Stimulated activated CD8-positive, alpha-beta memory T cell treated with anti-CD3 and anti-CD28 coated beads, Interleukin-2, amount 100 ng/mL, for 48 hours (primary cell): Measurements from ENCODE around the gene CENPP.

ENCODE experiments used
- DNase-seq, 2 donors: peaks; one replicate each; pipeline ENCODE4 v3.0.0-alpha.2; 2020; ENCODE audit warnings: low read depth in 2 of 2

The CENPP gene

DNA sequence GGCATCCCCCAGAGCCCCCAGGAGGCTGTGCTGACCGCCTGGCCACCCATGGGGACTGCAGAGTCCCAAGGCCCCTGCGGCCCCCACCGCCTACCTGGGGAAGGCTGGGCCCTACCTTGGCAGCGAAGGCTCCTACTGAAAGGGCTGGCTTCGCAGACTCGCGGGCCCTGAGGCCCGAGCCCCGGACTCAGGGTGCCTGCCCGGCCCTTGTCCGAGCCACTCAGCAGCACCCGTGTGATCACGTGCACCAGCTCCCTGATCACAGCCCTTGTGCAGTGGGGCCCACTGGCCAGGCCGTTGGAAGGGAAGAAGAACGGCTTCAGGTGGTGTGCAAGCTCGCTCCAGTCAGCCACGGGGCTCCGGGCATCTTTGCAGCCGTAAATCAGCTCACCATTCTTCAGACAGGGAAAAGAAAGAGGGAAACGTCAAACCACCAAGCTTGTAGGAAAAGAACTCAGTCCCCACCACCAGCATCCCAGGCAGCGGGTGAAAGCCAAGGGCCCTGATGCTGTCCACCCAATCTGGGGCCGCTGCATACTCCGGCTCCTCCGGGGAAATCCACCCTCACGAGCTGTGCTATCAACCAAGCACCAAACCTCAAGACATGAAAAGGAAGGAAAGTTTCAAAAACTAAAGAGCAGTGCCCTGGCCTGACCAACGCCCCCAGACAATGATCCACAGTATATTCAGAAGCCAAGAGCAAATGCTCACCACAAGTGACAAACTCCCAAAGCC lies 312.3 kb downstream of the CENPP start:
- DNase-seq: no peak

DNA sequence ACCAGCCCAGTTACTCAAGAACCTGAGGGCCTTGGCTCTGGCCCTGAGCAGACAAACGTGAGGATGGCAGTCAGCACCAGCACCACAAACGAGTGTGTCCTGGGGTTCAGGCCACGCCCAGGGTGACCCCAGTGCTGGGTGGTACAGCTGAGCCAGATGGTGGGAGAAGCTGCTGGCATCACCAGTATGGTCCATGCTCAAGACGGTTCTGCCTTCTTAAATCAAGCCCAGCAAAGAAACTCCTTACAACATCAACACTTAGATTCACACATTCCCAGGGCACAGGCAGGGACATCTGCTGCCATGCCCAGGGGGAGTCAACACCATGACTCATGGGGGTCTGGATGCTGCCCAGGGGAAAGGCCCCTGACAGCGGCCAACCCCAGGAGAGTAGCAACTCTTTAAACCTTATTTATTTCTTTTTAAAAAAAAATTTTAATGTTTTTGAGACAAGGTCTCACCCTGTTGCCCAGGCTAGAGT lies 312.9 kb downstream of the CENPP start:
- DNase-seq: no peak

DNA sequence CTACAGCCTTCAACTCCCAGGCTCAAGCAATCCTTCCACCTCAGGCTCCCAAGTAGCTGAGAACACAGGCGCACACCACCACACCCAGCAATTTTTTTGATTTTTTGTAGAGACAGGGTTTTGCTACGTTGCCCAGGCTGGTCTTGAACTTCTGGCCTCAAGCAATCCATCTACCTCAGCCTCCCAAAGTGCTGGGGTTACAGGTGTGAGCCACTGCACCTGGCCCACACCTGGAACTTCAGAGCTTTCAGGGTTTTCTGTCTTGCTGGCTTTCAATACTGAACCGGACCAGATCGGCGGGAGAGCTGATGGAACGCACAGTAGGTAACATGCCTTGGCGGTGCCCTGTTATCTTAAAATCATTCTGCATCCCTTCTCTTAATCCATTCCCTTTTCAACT lies 313.4 kb downstream of the CENPP start:
- no peak for DNase-seq

DNA sequence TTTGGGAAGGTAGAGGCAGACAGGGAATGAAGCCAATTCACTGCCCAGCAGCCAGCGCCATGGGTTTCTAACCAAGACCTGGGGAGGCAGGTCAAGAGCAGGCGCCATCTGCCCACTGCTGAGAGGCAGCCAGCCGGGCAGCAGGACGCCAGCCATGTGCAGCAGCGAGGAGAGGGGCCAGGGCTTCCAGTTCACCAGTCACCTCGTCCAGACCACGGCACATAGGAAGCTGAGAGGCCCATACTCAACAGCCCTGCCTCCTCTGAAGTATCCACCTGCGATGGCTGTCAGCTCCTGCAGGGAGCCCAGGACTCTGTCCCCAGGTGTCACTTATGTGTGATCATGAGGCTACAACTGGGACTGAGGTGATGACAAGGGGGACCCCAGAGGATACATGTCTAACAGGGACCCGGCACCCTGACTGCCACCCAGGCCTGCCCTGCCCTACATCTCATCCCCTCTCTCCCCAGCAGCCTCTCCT lies 314.1 kb downstream of the CENPP start:
- no peak for DNase-seq

DNA sequence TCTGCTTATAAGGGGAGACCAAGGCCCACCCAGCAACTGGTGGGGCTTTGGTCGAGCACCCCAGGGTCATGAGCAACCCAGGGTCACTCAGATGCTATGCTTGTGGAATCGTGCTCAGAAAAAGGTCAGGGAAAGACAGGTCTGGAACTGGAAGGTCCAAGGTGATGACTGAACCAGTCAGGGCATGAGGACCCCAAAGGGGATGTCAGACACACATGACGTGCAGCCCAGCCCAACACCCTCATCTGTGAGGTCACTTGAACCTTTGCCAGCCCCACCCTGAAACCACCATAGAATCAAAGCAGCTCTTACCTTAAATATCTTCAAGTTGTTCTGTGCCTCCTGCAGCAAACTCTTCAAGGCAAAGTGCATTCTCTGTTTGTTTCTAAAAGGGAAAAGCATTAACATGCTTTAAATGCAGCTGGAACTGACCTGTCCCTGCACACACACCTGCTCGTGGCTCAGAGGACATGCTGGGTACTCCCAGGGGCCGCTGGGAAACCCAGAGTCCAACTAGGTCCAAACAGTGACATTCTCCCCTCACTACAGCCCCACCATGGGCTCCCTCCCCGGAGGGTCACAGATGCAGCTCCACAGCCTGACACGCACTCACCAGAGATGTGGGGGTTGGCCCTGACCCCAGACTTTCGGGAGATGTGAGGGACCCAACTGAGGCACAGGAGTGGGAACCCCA lies 314.8 kb downstream of the CENPP start:
- no peak for DNase-seq

DNA sequence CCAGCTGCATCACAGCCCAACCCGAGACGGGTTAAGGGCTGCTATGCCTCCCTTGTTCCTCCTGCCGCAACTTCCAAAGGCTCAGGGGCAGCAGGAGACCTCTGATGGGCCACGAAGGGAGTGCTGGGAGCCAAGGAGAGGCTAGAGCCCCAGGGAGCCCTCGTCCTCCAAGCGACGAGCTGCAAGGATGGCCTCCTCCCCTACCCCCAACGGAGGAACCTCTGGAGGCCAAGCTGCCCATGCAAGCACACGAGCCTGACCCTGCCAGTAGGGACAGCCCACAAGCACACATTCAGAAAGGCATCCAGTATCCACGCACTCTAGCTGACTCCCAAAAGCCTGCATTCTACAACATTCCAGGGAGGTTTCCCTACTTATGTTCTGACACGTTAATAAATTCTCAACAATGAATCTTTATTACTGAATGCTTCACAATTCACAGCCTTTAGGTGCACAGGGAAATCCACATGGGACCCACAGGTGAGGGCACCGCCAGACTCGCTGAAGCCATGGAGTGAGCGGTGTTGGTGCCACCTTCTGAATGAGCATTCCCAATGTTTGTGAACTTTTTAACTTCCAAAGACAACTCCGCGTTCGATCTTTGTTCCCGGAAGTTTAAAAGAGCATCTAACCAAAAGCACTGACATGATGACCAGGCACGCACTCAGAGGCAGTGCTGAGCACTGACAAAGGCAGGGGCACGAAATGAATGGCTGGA lies 315.5 kb downstream of the CENPP start:
- DNase-seq: no peak

DNA sequence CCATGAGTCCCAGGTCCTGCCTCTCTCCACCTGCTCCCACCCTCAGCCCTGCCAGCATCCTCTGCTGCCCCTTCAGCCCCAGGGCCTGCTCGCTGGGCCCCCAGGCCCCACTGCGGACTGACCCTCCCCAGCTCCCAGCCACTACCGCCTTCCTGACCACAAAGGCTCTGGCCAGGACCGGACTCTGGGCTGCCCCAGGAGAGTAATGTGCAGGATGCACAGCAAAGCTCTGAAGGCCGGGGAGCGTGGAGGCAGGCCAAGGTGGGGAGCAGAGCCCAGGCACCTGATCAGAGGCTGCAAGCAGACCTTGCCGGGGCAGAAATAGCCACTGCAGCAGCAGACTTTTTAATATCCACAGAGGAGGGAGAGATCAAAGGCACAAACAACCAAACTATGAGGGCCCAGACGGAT lies 316.3 kb downstream of the CENPP start:
- no peak for DNase-seq

DNA sequence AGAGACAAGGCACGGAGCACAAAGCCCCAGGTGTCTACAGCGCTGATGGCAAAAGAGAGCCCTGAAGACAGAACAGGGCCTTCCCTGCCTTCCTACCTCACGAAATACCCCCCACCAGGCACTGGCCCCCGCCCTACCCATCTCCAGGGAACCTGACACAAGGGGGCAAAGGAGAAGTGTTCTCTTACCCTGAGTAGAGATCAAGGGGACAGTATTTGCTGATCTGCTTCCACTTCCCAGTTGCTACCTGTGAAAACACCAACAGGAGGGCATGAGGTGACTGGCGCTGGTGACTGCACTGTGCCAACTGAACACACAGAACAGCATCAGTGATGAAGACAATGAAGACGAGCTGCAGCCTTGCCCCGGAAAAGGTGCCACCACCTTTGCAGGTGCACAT lies 316.8 kb downstream of the CENPP start:
- no peak for DNase-seq

DNA sequence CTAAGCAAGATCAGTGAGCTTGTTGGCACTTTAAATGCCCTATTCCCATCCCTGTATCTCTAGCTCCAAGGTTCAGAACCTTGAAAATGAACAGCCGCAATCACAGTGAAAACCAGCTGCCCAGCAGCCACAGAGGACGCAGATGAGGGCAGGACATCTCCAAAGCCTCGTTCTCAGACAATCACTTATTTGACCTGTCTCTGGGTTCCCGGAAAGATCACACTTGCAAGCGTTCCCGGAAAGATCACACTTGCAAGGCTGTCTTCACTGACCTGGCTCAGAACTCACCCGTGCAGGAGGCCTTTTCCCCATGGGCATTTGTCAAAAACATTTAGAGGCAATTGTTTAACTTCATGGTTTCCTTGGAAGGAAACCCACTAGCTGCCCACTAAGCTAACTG lies 318.5 kb downstream of the CENPP start:
- no peak for DNase-seq

DNA sequence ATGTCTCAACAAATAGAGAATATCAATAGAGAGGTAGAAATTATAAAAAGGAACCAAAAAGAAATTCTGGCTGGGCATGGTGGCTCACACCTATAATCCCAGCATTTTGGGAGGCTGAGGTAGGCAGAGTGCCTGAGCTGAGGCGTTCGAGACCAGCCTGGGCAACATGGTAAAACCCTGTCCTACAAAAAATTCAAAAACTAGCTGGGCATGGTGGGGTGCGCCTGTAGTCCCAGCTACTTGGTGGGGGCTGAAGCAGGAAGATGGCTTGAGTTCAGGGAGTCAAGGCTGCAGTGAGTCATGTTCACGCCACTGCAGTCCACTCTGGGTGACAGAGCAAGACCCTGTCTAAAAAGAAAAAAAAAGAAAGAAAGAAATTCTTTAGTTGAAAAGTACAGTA lies 319.3 kb downstream of the CENPP start:
- no peak for DNase-seq

DNA sequence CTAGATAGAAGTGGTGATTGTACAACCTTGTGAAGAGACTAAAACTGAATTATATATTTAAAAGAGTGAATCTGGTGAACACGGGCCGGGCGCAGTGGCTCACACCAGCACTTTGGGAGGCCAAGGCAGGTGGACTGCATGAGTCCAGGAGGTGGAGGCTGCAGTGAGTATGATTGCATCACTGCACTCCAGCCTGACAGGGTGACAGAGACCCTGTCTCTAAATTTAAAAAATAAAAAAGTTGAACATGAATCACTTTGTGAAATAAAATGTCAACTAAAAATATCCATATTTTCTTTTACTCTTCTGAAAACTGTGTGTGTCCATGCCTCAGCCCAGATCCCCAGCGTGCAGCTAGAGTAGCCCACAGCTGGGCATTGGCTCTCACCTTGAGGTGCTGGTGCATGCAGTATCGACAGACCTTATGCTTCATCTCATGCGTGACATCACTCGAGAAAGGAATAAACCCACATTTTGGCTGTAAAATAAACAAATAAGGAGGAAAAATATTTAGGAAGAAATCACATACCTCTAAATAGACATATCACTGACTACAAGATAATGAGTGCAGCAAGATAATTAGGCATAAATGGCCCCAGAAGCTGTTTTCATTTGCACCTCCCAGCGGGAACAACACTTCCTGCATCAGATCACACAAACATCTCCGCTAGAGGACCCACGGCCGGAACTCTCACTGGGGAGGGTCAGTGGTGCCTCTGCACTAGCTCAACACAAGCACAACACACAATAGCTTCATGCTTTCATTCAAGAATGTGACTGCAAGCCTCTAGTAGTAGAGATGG lies 322.1 kb downstream of the CENPP start:
- no peak for DNase-seq

DNA sequence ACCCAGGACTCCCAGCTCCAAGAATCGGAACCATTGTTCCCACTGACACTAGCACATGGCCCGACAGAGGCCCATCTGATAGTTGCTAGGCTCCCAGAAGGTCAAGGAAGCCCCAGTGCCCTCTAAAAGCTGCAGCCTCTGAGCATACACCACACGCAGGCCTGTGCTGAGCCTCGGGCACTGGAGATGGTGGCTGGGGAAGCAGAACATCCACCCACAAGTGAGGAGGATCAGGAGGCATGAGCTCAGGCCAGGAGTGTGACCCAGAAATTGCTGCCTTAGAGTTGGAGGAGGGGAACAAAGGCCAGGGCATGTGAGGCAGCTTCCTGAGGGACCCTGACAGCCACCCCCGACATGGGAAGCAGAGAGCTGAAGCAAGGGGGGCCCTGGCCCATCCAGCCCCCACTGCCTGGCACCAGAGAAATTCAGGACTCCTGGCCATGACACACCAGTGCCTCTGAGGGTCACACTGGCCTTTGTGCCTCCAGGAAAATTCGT lies 322.8 kb downstream of the CENPP start:
- no peak for DNase-seq

DNA sequence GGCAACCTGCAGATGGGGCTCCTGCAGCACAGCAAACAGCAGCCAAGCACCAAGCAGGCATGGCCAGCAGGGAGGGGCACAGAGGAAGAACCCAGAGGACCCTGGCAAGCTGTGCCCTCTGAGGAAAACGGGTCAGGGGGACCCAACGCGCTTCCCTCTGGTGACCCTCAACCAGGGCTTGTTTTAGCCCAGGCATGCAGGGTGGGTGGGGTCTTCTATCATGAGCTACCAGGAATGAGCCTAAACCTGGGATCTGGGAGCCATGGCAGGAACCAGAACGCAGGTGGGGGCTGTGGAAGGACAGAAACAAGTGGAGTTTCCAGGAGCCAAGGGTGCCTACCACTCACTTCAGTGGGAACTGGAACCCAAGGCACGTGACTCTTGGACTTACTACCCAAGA lies 323.3 kb downstream of the CENPP start:
- no peak for DNase-seq

DNA sequence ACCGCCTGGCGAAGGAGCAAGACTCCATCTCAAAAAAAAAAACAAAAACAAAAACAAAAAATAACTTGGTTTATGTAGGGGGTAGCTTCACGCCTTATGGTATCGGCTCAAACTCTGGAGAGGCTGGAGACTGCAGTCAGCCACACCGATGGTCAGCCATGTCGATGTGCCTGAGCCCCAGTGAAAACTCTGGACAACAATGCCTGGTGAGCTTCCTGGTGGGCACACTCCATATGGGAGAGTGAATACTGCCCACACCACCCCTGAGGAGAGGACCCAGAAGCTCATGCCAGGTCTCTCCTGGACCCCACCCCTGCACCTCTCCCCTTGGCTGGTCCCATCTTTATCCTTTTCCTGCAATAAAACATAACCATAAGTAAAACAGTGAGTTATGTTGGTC lies 324.5 kb downstream of the CENPP start:
- no peak for DNase-seq

DNA sequence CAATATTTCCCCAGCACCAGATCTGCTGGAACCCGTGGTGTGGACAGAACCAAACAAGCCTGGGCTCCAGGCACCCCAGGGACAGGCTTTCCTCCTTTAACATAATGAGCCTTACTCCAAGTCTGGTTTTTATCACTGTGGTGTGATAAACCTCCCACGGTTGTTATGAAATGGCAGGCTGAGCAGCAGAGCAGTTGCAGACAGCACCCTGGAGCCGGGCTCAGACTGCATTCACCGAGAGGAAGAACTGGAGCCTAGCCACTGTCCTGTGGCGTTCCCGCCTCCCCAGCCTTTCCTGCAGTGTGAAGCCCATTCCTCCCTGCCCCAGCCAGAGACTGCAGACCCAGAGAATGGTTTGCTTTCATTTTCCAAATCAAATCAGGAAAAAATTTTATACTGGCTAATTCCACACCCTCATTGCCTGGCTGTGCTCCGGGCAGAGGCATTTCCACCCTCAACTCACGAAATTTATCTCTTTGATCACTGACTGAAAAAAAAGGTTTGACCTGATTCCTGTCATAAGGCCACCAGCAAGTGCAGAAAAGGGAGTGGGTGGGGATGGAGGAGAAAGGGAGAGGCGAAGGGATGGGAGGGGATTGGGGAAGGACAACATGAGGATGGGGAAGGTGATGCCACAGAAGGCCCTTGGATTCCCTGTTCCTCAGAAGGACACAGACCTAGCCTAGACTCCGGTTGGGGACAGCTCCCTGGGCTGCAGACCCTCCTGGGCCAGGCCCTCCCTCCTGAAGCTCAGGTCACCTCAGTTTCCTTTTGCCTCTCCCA lies 325.3 kb downstream of the CENPP start:
- no peak for DNase-seq

DNA sequence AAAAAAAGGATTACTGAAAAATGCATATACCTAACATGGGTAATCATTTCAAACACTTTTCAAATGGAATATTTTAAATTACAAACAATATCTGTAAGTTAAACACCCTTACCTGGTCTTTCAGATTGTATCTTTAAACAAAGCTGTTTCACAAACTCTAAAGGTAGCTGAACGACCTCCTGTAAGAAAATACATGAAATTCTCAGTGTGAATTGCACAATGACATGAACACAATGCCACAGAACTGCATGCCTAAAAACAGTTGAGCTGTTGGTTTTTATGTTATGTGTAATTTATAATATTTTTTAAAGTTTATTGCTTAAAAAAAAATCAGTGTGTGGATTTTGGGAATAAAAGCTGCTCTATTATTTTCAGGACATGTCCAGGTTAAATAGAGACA lies 326.7 kb downstream of the CENPP start:
- no peak for DNase-seq

DNA sequence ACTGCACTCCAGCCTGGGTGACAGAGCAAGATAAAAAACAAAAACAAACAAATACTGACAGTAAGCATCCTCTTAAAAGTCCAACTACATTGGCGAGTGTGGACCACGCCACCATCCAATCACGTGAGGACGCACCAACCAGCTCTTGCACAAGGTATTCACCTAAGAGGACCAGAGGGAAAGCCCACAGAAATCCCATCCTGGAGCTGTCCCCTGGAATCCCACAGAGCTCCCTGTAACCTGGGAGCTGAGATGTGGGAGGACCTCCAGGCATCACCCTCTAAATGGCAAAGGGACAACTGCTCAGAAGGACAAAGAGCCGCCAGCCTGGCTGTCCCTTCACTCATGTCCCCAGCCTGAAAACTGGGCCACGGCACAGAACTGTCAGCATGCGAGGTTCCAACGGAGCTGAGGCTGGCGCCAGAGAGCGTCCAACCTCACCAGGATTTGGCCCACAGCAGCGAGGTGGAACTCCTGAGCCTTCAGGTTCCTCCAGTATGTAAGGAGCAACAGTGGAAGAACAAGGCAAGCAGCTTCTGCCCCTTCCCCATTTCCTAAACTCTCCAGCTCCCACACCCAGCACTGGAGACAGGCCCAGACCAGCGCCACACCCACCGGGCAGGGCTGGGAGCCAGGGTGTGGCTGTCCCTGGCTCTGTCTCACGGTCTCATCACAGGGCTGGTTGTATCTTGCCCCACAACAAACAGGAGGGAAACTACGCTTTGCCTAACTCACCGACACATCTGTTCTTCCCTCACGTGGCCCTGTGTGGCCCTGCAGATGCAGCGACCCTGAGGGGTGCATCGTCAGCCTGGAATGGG lies 328.9 kb downstream of the CENPP start:
- DNase-seq: no peak

DNA sequence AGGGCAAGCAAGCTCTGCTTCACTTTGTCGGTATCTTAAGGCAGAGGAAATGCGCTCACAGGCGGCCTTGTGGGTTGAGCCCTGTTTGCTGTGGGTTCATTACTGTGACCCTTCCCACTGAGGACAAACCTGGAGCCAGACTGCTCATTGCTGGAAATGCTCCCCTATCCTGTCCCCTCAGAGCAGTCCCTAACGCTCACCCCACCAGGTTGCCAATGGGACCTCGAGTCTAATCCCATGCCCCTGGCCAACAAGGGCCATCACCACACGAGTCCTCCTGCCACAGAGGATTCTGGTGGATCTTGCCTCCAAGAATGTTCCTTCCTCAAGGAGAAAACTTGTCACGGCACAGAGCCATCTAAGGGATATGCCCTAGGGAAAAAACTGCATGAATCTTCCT lies 329.6 kb downstream of the CENPP start:
- no peak for DNase-seq

DNA sequence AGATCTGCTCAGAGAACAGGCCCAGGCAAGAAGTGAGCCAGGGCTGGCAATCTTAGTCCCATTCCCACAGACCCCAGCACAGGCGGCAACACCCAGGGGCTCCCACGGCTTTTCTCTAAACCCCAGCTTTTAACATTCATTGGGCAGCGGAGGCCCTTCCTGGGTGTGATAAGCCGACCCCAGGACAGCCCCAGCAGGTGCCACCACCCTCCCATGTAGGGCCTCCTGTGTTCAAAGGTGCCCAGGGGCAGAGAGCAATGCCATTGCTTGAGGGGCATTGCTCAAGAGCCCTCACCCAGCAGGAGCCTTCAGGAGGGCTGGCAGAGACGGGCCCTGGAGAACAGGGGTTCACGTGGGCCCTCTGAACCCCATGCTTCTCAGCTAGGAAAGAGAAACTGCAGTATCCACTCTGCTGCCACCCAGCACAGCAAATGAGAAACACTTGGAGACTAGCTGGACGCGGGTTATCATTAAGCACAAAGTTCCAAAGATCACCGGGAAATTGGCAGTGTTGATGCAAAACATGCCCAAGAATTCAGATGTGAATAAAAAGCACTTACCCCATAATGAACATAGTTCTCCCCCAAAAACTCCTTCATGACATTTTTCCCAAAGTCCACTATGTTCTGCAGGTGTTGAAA lies 330.3 kb downstream of the CENPP start:
- DNase-seq: no peak

DNA sequence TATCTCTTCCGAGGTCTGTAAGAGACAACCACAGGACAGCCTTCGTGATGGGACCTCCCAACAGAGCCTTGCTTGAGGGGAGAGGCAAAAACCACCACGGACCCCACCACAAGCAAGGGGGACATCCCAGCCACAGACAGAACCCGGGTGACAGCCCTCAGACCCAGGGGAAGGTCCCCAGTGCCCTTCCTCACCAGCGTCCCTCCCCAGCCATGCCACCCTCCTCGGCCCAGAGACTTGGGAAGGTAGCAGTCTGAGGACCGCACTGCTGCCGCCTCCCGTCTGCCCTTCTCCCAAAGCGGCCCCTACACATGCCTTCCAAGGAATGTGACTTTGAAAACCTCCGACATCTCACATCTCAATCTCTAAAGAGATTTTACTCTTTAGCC lies 330.8 kb downstream of the CENPP start:
- DNase-seq: no peak
